Measurements from ENCODE around the gene KCNH4. TPM values are rescaled to one million over a fixed set of nuclear protein-coding genes. Genes with fewer than 3 reads are reported as not detected.
A peak's percentile ranks its signal among the peaks of the same experiment; 100 is the strongest.
"Not testable (repeated sequence)": the region's sequence is repeated elsewhere in the genome, so short reads cannot be mapped to it uniquely, and the experiment has no call there.

Gene KCNH4
- total RNA-seq, 2 experiments from 2014 or later = 0.24 to 0.35 TPM

DNA sequence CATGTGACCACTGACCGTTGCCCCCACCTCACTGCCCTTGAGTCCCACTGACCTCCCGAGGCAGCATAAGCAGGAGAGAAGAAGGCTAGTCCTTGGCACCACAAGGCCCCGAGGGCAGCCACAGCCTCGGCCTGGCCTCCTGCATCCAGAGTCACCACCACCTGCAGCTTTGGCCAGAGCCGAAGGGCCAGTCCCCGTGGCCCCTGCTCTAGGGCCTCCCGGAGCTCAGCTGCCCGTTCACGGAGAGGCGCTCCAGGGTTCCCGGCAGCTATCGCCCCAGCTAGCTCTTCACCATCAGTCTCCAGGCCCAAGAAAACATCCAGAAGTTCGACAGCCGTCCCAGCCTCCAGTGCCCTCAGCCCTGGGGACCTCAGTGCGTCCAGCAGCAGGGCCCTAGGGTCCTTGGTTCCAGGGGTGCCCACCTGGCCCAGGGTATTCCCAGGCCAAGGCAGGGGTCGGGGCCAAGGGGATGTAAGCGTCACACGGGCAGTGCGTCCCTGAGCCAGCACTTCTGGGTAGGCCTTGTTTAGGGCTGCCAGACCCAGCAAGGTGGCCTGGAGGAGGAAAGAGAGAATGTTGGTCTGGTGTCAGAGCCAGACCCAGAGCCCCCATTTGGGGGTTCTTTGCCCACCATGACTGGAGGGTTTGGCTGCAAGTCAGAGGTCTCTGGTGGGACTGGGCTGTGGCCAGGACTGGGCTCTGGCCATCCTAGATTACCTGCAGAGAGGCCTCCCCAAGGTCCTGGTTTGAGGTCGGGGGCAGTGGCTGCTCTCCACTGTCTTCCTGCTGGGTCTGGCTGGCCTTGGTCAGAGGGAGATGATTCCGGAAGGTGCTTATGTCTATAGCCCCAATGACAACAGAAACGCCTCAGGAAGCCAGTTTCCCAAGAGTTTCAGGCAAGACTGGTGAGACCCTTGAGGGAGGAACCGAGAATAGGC lies 11.5 kb upstream of the KCNH4 start:
- Mint-ChIP-seq H3K36me3 (ENCODE audit: low read depth) (peaks cover 2% of the 10 kb centered on the region), H3K27ac (no peak overlapping the region), H3K9me3 (no peaks in the 10 kb centered on the region), H3K4me3 (peak overlapping the region; percentile 15), H3K4me1 (ENCODE audit: low read depth) (peaks cover 16% of the 10 kb centered on the region), H3K27me3 (ENCODE audit: low read depth) (no peaks in the 10 kb centered on the region)
- DNase-seq = no peak
- CTCF ChIA-PET = interaction anchor here (0.7 kb wide), 1 partner anchor 7 kb away, joined by 3 read pairs; the partner anchor contains the start of gene HCRT
- intact Hi-C loops (cut with micrococcal nuclease) = no loop called here

DNA sequence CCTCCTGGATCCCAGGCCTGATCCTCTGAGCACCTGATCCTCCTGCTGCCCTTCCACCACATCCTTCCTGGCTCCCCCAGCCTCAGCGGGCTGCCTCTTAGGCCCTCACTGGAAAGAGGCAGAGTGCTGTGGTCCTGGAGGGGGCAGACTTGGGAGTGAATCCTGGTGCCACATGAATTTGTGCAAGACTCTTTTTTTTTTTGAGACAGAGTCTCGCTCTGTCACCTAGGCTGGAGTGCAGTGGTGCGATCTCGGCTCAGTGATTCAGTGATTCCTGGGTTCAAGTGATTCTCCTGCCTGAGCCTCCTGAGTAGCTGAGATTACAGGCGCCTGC lies 10.3 kb upstream of the KCNH4 start:
- peaks cover 2% of the 10 kb centered on the region for H3K36me3 Mint-ChIP-seq (ENCODE audit: low read depth)
- CTCF ChIA-PET = no interaction called here
- peaks cover 16% of the 10 kb centered on the region for H3K4me1 Mint-ChIP-seq (ENCODE audit: low read depth)
- no peak overlapping the region for H3K27ac Mint-ChIP-seq
- H3K4me3 Mint-ChIP-seq = no peak overlapping the region
- H3K9me3 Mint-ChIP-seq = no peaks in the 10 kb centered on the region
- no peak for DNase-seq
- H3K27me3 Mint-ChIP-seq (ENCODE audit: low read depth) = no peaks in the 10 kb centered on the region
- intact Hi-C loops (cut with micrococcal nuclease) = no loop called here

DNA sequence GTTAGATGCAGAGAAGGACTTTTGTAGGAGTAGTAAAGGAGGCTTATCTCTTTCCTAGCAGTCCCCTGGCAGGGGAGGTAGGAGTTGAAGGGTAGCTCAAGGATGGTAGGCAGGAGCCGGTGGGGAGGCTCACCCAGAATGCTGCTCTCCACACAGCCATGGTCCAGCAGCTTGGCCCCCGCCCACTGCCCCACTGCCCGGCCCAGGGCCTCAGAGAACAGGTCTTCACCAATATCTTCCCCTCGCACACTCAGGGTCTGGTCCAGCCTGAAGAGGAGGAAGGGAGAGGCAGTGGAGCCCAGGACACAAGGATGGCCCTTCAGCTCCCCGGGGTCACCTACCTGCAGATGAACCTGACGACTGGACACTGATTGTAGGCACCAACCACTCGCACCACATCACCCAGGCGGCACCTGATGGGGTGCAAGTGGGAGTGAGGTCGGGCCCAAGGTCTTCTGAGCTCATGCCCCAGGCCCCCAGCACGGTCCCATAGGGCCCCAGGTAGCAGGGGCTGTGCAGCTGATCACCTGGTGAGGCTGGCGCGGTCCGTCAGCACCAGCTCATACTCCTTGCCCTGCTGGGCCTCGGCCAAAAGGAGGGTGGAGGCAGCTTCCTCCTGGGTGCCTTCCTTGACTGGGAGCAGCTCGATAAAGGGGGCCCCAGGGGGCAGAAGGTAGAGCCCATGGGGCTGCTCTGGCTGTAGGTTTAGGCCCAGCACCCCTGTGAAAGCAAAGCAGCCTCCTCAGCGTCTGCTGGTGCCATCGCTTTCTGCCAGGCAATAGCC lies 9.7 kb upstream of the KCNH4 start:
- peaks cover 2% of the 10 kb centered on the region for H3K36me3 Mint-ChIP-seq (ENCODE audit: low read depth)
- no peaks in the 10 kb centered on the region for H3K9me3 Mint-ChIP-seq
- DNase-seq = no peak
- intact Hi-C loops (cut with micrococcal nuclease) = no loop called here
- CTCF ChIA-PET = interaction anchor here (1.1 kb wide), 1 partner anchor 9 kb away, joined by 3 read pairs; no protein-coding TSS in a partner anchor
- H3K27me3 Mint-ChIP-seq (ENCODE audit: low read depth) = no peaks in the 10 kb centered on the region
- H3K27ac Mint-ChIP-seq = no peak overlapping the region
- peaks cover 16% of the 10 kb centered on the region for H3K4me1 Mint-ChIP-seq (ENCODE audit: low read depth)
- H3K4me3 Mint-ChIP-seq = no peak overlapping the region

DNA sequence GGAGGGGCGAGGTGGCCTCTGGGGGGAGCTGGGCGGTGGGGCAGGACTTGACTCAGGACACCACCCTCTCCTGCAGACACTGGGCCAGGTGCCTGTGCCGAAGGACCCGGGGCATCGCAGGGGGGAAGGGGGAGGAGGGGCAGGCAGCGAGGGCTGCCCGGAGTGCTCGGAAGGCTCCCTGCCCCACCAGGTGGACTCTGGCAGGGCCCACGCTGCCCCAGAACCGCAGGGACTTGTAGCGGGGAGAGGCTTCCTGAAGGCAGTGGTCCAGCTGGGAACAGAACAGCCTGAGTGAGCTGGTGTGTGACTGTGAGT lies 8.7 kb upstream of the KCNH4 start:
- no peaks in the 10 kb centered on the region for H3K27me3 Mint-ChIP-seq (ENCODE audit: low read depth)
- H3K4me1 Mint-ChIP-seq (ENCODE audit: low read depth) = peaks cover 22% of the 10 kb centered on the region
- H3K9me3 Mint-ChIP-seq = no peaks in the 10 kb centered on the region
- H3K4me3 Mint-ChIP-seq = no peak overlapping the region
- no peak for DNase-seq
- no peak overlapping the region for H3K27ac Mint-ChIP-seq
- intact Hi-C loops (cut with micrococcal nuclease) = no loop called here
- H3K36me3 Mint-ChIP-seq (ENCODE audit: low read depth) = peaks cover 2% of the 10 kb centered on the region
- CTCF ChIA-PET = interaction anchor here (0.6 kb wide), 3 partner anchors 98 to 237 kb away, joined by 3 read pairs; no protein-coding TSS in a partner anchor

DNA sequence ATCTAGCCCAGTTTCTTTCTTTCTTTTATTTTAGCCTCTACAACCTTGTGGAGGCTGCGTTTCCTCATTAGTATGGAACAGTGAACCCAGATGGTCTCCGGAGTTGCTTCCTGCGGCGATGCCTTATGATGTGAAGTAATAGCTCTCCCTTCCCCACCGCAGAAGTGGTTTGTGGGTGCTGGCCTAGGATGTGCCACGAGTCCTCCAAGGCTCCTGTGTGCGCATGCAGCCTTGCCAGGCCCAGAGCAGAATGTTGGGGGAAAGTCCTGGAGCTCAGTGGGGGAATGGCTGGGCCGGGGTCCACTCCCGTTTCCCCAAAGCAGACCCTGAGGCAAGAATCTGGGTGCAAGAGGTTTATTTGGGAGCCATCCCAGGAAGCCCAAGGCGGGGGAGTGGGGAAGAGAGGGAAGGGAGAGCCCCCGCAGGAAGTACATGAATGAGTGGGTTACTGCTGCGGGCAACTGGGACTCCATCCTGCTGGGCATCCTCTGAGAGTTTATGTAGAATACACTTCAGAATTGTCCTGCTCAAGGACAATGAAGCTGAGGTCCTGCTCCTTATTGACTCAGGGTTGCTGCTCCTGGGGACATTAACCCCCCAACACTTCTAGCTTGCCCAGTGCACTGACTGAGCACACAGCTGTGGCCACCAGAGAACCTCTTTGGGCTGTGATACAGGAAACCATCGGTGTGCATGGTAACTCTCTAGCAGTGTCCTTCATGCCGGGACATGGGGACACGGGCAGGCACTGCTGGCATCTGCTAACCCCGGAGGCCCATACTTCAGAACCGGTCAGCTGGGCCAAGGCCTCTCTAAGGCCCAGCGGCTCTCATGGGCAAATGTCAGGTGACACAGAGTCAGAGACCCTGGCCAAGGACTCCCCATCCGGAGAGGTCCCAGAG lies 8.1 kb upstream of the KCNH4 start:
- H3K4me3 Mint-ChIP-seq = no peak overlapping the region

DNA sequence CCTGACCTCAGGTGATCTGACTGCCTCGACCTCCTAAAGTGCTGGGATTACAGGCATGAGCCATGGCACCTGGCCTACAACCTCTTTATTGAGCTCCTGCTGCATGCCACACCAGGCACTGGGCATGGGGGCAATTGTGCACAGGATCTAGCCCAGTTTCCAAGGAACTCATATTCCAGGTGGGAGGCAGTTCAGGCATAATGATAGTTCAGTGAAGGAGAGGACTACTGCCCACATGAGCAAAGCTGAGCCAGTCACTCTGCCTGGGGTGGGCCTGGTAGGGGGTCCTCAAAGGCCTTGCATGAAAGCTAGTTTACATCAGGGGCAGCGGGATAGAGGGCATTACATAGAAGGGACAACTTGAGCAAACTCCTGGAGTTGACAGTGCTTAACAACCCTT lies 6.9 kb upstream of the KCNH4 start:
- intact Hi-C loops (cut with micrococcal nuclease) = no loop called here
- Mint-ChIP-seq H3K27ac (peak overlapping the region; percentile 1), H3K4me1 (ENCODE audit: low read depth) (peaks cover 24% of the 10 kb centered on the region), H3K36me3 (ENCODE audit: low read depth) (peaks cover 2% of the 10 kb centered on the region), H3K4me3 (no peak overlapping the region), H3K27me3 (ENCODE audit: low read depth) (peaks cover 4% of the 10 kb centered on the region), H3K9me3 (no peaks in the 10 kb centered on the region)
- no peak for DNase-seq
- CTCF ChIA-PET = no interaction called here

More for the DNA sequence above, 8.1 kb upstream of the KCNH4 start:
- peaks cover 2% of the 10 kb centered on the region for H3K36me3 Mint-ChIP-seq (ENCODE audit: low read depth)
- H3K4me1 Mint-ChIP-seq (ENCODE audit: low read depth) = peaks cover 24% of the 10 kb centered on the region
- CTCF ChIA-PET = interaction anchor here (0.6 kb wide), 3 partner anchors 25 to 238 kb away, joined by 3 read pairs; no protein-coding TSS in a partner anchor
- H3K27me3 Mint-ChIP-seq (ENCODE audit: low read depth) = no peaks in the 10 kb centered on the region
- H3K9me3 Mint-ChIP-seq = no peaks in the 10 kb centered on the region
- no peak for DNase-seq
- intact Hi-C loops (cut with micrococcal nuclease) = no loop called here
- no peak overlapping the region for H3K27ac Mint-ChIP-seq

DNA sequence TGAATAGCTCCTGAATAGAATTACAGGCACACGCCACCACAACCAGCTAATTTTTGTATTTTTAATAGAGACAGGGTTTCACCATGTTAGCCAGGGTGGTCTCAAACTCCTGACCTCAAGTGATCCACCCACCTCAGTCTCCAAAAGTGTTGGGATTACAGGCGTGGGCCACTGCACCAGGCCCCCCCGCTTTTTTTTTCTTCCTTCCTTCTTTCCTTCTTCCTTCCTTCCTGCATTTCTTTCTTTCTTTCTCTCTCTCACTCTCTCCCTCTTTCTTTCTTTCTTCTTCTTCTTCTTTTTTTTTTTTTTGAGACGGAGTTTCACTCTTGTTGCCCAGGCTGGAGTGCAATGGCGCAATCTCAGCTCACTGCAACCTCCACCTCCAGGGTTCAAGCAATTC lies 5.2 kb upstream of the KCNH4 start:
- H3K27ac Mint-ChIP-seq; intact Hi-C loops (cut with micrococcal nuclease); H3K36me3 Mint-ChIP-seq (ENCODE audit: low read depth); H3K27me3 Mint-ChIP-seq (ENCODE audit: low read depth); H3K4me3 Mint-ChIP-seq; DNase-seq; H3K9me3 Mint-ChIP-seq: not testable (repeated sequence)
- CTCF ChIA-PET = interaction anchor here (0.6 to 1.4 kb wide), 4 partner anchors 22 to 226 kb away, joined by 3 to 4 read pairs (median 3); no protein-coding TSS in a partner anchor
- peaks cover 33% of the 10 kb centered on the region for H3K4me1 Mint-ChIP-seq (ENCODE audit: low read depth)

DNA sequence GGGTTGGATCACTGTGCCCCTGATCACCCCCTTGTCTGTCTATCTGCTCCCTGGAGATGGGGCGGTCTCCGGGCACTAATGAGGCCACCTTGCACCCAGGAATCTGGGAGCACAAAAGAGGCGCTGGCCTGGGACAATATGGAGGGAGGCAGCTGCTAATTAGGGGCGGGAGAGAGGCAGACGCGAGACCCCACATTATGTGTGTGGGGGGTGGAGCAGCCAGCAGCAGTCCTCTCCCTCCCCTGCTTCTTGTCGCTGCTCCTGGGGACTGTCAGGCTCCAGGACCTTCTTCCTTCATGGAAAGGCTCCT lies 4.6 kb upstream of the KCNH4 start:
- Mint-ChIP-seq H3K36me3 (ENCODE audit: low read depth) (peaks cover 2% of the 10 kb centered on the region), H3K9me3 (no peaks in the 10 kb centered on the region), H3K27me3 (ENCODE audit: low read depth) (peaks cover 11% of the 10 kb centered on the region), H3K4me3 (no peak overlapping the region), H3K4me1 (ENCODE audit: low read depth) (peaks cover 35% of the 10 kb centered on the region), H3K27ac (no peak overlapping the region)
- no peak for DNase-seq
- intact Hi-C loops (cut with micrococcal nuclease) = no loop called here
- CTCF ChIA-PET = interaction anchor here (0.6 to 2.2 kb wide), 3 partner anchors 8 to 227 kb away, joined by 3 to 6 read pairs (median 4); no protein-coding TSS in a partner anchor

DNA sequence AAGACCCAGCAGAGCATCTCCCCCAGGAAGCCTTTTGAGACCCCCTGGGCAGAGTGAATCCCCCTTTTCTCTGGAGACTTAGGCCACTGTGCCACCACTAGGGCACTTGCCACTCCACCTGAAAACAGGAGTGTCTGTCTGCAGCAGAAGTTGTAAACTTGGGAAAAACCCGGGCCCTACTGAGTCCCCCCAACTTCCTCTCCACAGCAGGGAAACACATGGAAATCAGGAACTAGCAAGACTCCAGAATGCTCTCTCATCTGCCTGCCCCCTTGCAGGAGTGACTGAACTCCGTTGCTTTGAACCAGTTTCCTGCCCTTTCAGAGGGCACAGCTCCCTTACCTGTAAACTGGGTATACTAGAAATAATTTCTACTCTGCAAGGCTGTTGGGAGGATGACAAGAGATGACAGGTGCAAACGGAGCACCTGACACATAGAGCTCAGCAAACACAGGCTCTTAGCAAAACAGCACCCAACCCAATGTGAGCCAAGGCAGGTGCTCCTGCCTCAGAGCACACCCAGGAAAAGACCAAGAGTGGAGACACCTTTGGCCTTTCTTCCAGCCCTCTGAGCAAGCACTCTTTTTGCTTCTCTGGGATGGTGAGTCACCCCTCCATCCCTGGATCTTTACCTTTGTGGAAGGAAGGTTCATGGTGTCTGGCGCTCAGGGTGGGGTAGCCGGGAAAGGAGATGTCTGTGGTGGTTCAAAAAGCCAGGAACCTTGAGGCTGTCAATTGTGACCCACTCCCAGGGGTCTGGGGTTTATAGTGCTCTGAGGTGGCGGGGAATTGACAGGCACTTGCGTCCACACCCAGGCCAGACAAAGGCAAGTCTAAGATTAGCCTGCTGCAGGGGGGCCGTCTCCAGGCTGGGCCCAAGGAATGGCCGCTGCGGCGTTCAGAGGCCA lies 4.0 kb upstream of the KCNH4 start, which contains the start of gene HCRT:
HCRT (minus strand) TSS at position 740 of the 908 bp plus-strand sequence; CDS start at position 653, 87 bp downstream.
- Mint-ChIP-seq H3K9me3 (no peaks in the 10 kb centered on the region), H3K4me3 (peak within 1 kb of the TSS; percentile 86), H3K4me1 (ENCODE audit: low read depth) (peaks cover 39% of the 10 kb centered on the region), H3K36me3 (ENCODE audit: low read depth) (no peaks in the 10 kb centered on the region), H3K27ac (peak within 1 kb of the TSS; percentile 1), H3K27me3 (ENCODE audit: low read depth) (peaks cover 17% of the 10 kb centered on the region)
- intact Hi-C loops (cut with micrococcal nuclease) = loop anchor here (1.0 to 5.0 kb wide), 5 partner anchors 30 to 342 kb away; partner anchors contain the start of gene STAT5A
- DNase-seq = no peak
- CTCF ChIA-PET = interaction anchor here (0.6 to 2.2 kb wide), 5 partner anchors 8 to 65 kb away, joined by 3 to 9 read pairs (median 4); partner anchors contain the start of gene GHDC

DNA sequence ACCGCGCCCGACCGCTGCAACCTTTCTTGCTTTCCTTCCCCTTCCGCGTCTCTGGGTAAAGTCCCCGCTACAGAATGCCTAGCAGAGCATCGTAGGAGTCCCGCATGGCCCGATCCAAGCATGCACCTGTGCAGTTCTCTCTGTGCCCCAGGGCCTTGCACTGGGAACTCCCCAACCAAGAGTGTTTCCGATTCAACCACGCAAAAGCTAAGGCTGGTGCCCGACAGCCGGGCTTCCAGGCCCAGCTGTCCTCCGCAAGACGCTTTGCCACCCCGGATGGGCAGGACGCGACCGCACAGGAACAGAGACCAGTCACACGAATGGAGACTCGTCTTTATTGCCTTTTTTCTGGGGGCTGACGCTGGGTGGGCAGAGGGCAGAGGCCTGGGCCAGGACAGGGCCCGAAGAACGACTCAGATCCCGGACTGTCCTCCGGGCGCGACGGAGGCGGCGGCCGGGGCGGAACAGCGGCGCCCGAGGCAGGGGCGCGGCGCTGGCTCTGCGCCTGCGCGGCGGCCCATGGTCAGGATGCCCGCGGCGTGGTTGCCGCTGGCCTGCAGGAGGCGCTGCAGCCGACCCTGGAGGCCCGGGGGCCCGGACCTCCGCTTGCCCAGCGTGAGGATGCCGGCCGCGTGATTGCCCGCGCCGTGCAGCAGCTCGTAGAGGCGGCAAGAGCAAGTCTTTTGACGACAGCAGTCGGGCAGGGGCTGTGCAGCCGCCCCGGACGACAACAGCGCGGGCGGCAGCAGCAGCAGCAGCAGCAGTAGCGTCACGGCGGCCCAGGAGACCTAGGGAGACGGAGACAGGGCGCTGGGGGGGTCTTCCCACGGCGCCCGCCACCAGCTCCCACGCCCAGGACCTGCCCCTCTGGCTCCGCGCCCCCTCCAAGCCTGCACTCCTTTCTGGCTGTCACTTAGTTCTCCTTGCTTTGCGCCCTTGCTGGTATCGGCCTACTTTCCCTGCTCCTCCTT lies 3.1 kb upstream of the KCNH4 start:
- DNase-seq = peak; percentile 77
- H3K4me1 Mint-ChIP-seq (ENCODE audit: low read depth) = peaks cover 45% of the 10 kb centered on the region
- H3K27ac Mint-ChIP-seq = peak overlapping the region; percentile 70
- peak overlapping the region; percentile 86 for H3K4me3 Mint-ChIP-seq
- CTCF ChIA-PET = interaction anchor here (0.8 to 2.2 kb wide), 5 partner anchors 10 to 223 kb away, joined by 3 to 9 read pairs (median 4); partner anchors contain the start of gene GHDC
- H3K36me3 Mint-ChIP-seq (ENCODE audit: low read depth) = no peaks in the 10 kb centered on the region
- intact Hi-C loops (cut with micrococcal nuclease) = loop anchor here (1.0 to 5.0 kb wide), 7 partner anchors 29 to 343 kb away; partner anchors contain the start of gene STAT5A
- no peaks in the 10 kb centered on the region for H3K9me3 Mint-ChIP-seq
- H3K27me3 Mint-ChIP-seq (ENCODE audit: low read depth) = peaks cover 22% of the 10 kb centered on the region

Measured in activated naive CD4-positive, alpha-beta T cell treated with anti-CD3 and anti-CD28 coated beads for 36 hours (primary cell).